ENCODE measurements around the gene MCAT. TPM values are rescaled to one million over a fixed set of nuclear protein-coding genes. Genes with fewer than 3 reads are reported as not detected.

The MCAT gene
- polyA plus RNA-seq, 3 donors: 4.5 to 8.9 (median 6.8) TPM

DNA sequence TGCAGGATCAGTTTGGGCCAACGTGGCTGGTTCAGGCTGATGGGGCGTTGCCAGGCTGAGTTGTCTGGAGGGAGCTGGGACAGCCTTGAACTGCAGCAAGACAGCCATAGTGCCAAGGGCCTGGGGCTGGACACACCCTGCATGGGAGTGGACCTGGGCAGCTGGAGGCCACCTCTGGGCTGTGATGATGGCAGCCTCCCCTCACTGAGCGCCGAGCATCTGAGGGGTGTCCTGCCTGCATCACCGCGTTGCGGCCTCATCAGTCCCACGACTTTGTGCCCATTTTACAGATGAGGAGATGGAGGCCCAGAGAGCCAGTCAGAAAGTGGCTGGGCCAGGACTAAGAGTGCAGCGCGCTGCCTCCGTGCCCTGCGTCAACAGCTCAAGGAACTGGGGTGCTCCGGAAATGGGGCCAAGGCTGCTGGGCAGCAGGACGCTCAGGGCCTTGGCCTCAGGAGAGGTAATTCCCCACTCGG, 7.6 kb upstream of the MCAT start:
- peaks cover 66 to 87% of the 10 kb centered on the region in 2 donors for H3K4me1 ChIP-seq (ENCODE audit: control insufficient read depth in 1 of 2, insufficient read depth in 2 of 2, low read length in 2 of 2)
- no peaks in the 10 kb centered on the region for H3K9me3 ChIP-seq (replicated peaks in 1 of 2; ENCODE audit: control insufficient read depth in 1 of 2, insufficient read depth in 1 of 2, low read length in 2 of 2)
- H3K36me3 ChIP-seq (replicated peaks in 1 of 2; ENCODE audit: control insufficient read depth in 1 of 2, insufficient read depth in 2 of 2, low read length in 2 of 2): peaks cover 0 to 4% of the 10 kb centered on the region in 2 donors
- H3K4me2 ChIP-seq (replicated peaks; ENCODE audit: extremely low read depth, low read length, poor library complexity, severe bottlenecking): peak overlapping the region; percentile 83
- peak overlapping the region; percentile 86 to 98 (median 98) for H3K4me3 ChIP-seq (replicated peaks in 1 of 3; ENCODE audit: low read depth in 2 of 3, low read length in 3 of 3)
- Mint-ChIP-seq H3K27ac (peak overlapping the region; percentile 88 to 96 (median 94)), H3K9me3 (peaks cover 0 to under 1% (median 0%) of the 10 kb centered on the region in 7 donors), H3K27me3 (ENCODE audit: low read depth in 3 of 3) (no peaks in the 10 kb centered on the region), H3K4me1 (peaks cover 69% of the 10 kb centered on the region), H3K4me3 (peak overlapping the region; percentile 85 to 92), H3K36me3 (peaks cover 0 to 8% of the 10 kb centered on the region in 2 donors)
- H3K9ac ChIP-seq (ENCODE audit: insufficient read depth, low read length, poor library complexity, severe bottlenecking): peak overlapping the region; percentile 83
- TF ChIP-seq, protein P1, sequence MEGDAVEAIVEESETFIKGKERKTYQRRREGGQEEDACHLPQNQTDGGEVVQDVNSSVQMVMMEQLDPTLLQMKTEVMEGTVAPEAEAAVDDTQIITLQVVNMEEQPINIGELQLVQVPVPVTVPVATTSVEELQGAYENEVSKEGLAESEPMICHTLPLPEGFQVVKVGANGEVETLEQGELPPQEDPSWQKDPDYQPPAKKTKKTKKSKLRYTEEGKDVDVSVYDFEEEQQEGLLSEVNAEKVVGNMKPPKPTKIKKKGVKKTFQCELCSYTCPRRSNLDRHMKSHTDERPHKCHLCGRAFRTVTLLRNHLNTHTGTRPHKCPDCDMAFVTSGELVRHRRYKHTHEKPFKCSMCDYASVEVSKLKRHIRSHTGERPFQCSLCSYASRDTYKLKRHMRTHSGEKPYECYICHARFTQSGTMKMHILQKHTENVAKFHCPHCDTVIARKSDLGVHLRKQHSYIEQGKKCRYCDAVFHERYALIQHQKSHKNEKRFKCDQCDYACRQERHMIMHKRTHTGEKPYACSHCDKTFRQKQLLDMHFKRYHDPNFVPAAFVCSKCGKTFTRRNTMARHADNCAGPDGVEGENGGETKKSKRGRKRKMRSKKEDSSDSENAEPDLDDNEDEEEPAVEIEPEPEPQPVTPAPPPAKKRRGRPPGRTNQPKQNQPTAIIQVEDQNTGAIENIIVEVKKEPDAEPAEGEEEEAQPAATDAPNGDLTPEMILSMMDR (IDR thresholded peaks at IDR 0.05): no peak
- intact Hi-C loops (cut with micrococcal nuclease): loop anchor here in 1 of 2 donors (5.0 to 10.0 kb wide), 4 partner anchors 37 to 533 kb away; partner anchors contain the start of genes PACSIN2 and TTLL12
- H4K20me1 ChIP-seq (ENCODE audit: insufficient read depth, low read length): peaks cover 25% of the 10 kb centered on the region
- H3K27ac ChIP-seq (ENCODE audit: low read depth in 1 of 2, low read length in 2 of 2): peak overlapping the region; percentile 47 to 89
- no peaks in the 10 kb centered on the region for H3K27me3 ChIP-seq (ENCODE audit: control insufficient read depth in 2 of 2, insufficient read depth in 2 of 2, low read length in 2 of 2)
- WGBS (ENCODE audit: insufficient coverage): 70% methylated on average over 15 of the region's 15 CpGs
- H3K79me2 ChIP-seq (ENCODE audit: insufficient read depth, low read length): peaks cover 60% of the 10 kb centered on the region
- DNase-seq: no peak
- H2AFZ ChIP-seq (ENCODE audit: insufficient read depth, low read depth, low read length, poor library complexity, severe bottlenecking): peak overlapping the region; percentile 88

DNA sequence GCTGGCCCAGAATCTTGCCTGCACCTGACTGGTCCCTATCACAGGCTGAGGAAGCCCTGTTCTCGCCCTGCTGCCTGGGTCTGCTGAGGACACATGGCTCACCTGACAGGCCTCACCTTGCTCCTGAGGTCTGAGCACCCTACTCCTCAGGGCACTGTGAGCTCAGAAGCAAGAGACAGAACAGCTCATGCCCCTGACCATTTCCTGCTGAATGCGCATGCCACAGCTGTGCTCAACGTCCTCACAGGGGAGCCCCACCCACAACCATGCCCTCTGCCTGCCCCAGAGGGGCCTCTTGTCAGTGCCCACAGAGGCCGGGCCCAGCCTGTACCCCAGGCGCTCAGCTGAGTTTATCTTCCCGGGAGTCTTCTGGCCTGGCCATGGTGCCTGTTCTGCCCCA, 5.4 kb upstream of the MCAT start:
- Histone ChIP-seq H3K4me2 (replicated peaks; ENCODE audit: extremely low read depth, low read length, poor library complexity, severe bottlenecking) (peak overlapping the region; percentile 69), H4K20me1 (ENCODE audit: insufficient read depth, low read length) (peaks cover 5% of the 10 kb centered on the region), H3K4me1 (ENCODE audit: control insufficient read depth in 1 of 2, insufficient read depth in 2 of 2, low read length in 2 of 2) (peaks cover 53 to 80% of the 10 kb centered on the region in 2 donors), H3K79me2 (ENCODE audit: insufficient read depth, low read length) (peaks cover 38% of the 10 kb centered on the region), H3K4me3 (replicated peaks in 1 of 3; ENCODE audit: low read depth in 2 of 3, low read length in 3 of 3) (peak overlapping the region in 1 of 3 experiments; percentile 65), H3K9me3 (replicated peaks in 1 of 2; ENCODE audit: control insufficient read depth in 1 of 2, insufficient read depth in 1 of 2, low read length in 2 of 2) (no peaks in the 10 kb centered on the region), H2AFZ (ENCODE audit: insufficient read depth, low read depth, low read length, poor library complexity, severe bottlenecking) (peak overlapping the region; percentile 73), H3K27me3 (ENCODE audit: control insufficient read depth in 2 of 2, insufficient read depth in 2 of 2, low read length in 2 of 2) (no peaks in the 10 kb centered on the region), H3K36me3 (replicated peaks in 1 of 2; ENCODE audit: control insufficient read depth in 1 of 2, insufficient read depth in 2 of 2, low read length in 2 of 2) (no peaks in the 10 kb centered on the region), H3K9ac (ENCODE audit: insufficient read depth, low read length, poor library complexity, severe bottlenecking) (peak overlapping the region; percentile 32), H3K27ac (ENCODE audit: low read depth in 1 of 2, low read length in 2 of 2) (peak overlapping the region; percentile 80 to 93)
- Mint-ChIP-seq H3K4me1 (peaks cover 59% of the 10 kb centered on the region), H3K36me3 (no peaks in the 10 kb centered on the region), H3K4me3 (peak overlapping the region; percentile 68 to 80), H3K9me3 (peaks cover 0 to 2% (median 0%) of the 10 kb centered on the region in 7 donors), H3K27ac (peak overlapping the region; percentile 95 to 99 (median 98)), H3K27me3 (ENCODE audit: low read depth in 3 of 3) (no peaks in the 10 kb centered on the region)
- TF ChIP-seq, protein P1 (IDR thresholded peaks at IDR 0.05): no peak
- WGBS (ENCODE audit: insufficient coverage): 8% methylated on average over 6 of the region's 6 CpGs
- peak; percentile 51 to 72 (median 71) for DNase-seq
- intact Hi-C loops (cut with micrococcal nuclease): no loop called here
